GM08714 (cell line): Measurements from ENCODE around the gene C1RL.

ENCODE experiments used
- H3K4me3 ChIP-seq: fragments of 200-500 bp; sonication (Bioruptor generic); 2 replicates; pipeline ENCODE4 v1.5.1; 2014; ENCODE audit warnings: mild to moderate bottlenecking, low read length, inconsistent platforms
- ZNF274 ChIP-seq: IDR thresholded peaks from 2 replicates; pipeline ENCODE4 v1.6.1; 2012; ENCODE audit warnings: mild to moderate bottlenecking, low read depth, low read length

Gene C1RL

DNA sequence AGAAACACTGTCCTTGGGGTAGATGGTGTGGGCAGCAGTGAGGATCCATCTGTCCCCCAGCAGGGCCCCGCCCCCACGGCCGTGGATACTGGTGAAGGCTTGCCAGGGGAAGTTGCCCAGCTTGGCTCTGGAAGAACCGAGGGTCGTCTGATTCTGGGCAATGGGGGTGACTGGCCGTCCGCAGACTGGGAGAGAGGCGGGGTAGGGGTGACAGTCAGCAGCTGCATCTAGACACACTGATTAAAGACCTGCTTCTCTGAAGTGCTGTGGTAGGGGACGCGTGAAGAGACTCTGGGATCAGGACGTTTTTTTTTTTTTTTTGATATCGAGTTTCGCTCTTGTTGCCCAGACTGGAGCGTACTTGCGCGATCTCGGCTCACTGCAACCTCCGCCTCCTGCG is 12.0 kb downstream of the C1RL start:
- no peak for TF ChIP-seq ZNF274
- H3K4me3 ChIP-seq, result no peak overlapping the region

DNA sequence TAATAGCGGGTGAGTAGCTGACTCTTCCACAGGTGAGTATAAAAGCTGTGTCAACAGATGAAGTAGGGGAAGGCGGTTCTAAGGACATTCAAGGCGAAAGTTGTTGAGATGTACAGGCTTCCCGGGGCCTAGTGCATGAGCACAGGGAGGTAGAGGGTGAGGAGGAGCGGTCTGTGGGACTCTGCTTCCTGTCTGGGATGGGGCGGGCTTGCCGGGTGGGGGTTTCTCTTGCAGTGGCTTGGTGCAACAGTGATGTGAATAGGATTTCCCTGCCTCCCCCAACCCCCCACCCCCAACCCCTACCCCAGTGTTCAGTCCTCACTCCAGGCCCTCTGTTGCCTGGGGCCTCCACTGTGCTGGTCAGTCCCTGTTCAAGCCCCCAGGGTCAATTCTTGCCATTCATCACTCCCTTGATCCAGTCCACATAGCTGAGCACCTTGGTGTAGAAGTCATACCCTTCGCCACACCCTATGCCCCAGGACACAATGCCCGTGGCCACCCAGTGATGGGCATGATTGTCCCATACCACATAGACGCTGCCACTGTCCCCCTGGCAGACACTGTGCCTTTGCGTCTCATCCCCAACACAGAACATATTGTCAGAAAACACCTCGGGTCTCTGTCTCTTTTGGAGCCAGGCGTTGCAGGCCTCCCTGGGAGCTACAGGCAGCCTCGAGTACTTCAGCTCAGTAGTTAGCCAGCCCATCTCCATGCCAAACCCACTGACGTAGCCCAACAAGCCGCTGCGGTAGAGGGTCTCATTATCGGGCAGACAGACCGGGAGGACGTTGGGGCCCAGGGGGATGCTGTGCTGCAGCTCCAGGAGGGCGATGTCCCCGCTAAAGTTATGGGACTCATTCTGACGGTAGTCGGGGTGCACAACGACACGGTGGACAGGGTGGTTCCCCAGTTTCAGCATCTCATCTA is 12.7 kb downstream of the C1RL start:
- H3K4me3 ChIP-seq, result no peak overlapping the region
- no peak for TF ChIP-seq ZNF274

DNA sequence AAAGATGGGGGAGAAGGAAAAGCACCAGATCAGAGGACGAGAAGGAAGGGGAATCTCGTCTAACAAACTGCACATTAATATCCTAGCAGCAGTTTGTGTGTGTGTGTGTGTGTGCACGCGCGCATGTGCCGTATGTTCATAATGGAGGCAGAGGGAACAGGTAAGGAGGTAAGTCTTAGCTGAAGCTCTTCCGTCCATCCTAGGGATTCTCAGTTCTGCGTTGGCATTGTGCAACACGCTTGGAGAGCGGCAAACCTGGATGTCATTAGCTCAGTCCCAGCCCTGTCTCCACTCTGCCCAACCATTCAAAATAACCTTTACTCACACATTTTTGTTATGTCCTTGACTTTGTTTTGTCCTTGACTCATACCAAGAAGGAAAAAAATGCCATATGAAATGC is 15.1 kb downstream of the C1RL start:
- H3K4me3 ChIP-seq, result no peak overlapping the region
- no peak for TF ChIP-seq ZNF274

DNA sequence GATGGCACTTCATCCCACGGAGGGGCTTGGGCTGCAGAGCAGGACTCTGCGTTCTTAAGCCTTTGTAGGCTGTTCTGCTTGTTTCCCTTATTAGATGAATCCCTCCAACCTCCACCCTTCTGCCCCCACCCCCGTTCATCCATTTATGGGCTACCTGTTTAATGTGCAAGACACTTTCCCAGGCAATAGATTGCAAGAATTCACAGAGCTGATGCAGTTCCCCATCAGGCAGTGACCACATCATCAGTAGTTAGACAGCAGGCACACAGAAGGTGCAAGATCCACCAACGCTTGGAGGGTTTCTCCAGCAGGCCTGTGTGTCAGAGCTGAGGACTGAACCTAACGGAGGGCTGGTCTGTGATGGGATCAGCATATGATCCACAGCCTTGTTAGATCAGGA is 15.5 kb downstream of the C1RL start:
- H3K4me3 ChIP-seq, result no peak overlapping the region
- TF ChIP-seq ZNF274, result no peak

DNA sequence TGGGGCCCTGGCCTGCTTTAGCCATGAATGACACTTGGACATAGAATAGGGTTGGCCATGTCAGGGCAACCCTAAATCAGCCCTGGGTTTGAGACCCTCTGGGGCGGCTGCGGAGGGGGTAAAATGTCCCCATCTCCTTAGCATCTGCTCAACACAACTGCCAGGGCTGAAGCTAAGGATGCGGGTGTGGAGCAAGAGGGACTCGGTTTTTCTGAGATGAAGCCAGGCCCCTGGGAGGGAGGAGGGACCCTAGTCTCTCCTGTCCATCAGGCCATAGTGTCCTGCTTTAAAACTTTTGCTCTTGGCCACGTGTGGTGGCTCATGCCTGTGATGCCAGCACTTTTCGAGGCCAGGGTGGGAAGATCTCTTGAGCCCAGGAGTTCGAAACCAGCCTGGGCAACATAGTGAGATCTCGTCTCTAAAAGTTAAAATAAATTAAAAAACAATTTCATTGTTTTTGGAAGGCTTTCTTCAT is 16.0 kb downstream of the C1RL start:
- no peak for TF ChIP-seq ZNF274
- no peak overlapping the region for H3K4me3 ChIP-seq

DNA sequence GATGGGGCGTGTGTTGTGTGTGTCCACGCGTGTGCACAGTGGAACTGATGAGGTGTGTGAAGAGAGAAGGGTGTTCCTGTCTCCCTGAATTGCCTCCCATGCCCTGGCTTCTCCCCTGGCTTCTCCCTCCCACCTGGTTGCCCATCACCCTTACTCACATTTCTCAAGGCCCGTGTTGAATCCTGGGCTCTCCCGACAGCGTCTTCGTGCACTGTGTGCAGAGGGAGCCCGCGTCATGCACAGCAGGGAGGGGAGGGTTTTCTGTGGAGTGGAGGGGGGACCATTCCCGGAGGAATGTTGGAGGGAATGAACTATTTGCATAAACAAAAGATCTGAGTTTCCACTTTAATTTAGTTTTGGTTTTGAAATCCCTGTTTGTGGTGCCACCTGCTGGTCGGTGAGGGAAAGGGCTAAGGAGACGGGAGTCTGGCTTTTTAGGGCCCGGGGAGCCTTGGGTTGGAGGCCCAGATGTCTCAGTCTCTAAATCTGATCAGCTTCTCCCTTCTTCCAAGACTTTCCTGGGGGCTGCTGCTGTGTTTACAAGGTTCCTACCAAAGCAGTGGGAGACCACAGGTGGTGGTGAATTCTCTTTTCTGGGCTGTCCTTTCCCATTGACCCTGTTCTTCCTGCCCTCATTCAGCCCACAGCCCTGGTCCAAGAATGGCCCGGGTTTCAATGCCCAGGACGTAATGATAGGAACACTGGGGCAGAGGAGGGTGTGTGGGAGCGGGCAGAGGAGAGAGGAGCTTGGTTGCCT is 16.6 kb downstream of the C1RL start, which contains the start of gene C1R:
Gene C1R (minus strand): TSS at position 217 of the 757 bp plus-strand sequence. CDS start 57 bp downstream, at position 160.
- H3K4me3 ChIP-seq, result peak within 1 kb of the TSS; percentile 61; the same call in 1 of the 2 replicates
- TF ChIP-seq ZNF274, result no peak

DNA sequence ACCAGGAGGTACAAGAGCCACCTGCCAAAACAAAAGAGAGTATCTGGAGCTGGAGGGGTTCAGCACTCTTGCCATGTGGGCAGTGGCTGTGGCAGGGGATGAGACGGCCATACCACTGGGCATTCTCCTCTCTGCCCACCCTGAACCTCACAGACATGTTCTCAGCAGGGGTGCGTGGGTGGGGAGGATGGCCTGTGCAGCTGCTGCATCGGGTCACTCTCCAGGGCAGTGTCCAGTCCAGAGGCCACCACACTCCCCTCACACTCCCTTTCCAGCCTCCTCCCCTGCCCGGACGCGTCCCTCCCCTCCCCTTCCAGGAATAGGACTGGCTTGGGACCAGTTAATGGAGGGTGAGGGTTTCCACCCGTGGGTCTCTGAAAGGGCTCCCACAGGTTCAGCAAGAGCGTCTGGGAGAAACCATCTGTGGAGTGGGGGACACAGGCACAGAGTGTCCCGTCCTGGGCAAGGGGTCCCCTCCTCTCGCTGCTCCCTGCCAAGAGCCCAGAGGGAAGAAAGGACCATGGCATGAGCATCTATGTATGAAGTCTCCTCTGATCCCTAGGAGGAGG is 17.3 kb downstream of the C1RL start:
- H3K4me3 ChIP-seq, result peak overlapping the region; percentile 61; the same call in 1 of the 2 replicates
- no peak for TF ChIP-seq ZNF274

DNA sequence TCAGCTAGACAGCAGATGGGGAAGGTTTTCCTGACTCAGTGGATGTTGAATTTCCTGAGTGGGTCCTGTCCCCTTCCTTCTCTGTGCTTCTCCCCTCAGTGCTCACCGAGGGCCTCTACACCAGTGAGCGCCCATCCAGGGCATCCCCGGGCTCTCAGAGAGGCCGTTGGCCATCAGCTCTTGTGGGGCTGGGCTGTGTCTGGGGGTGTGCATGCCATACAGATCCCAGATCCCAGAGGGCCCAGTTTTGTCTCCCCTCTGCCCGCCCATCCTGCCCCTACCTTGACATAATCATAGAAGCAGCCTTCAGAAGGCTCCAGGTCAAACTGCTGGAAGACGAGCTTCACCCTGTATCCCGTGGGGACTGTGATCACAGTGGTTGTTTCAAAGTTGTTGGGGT is 17.8 kb downstream of the C1RL start:
- no peak for TF ChIP-seq ZNF274
- H3K4me3 ChIP-seq, result no peak overlapping the region

DNA sequence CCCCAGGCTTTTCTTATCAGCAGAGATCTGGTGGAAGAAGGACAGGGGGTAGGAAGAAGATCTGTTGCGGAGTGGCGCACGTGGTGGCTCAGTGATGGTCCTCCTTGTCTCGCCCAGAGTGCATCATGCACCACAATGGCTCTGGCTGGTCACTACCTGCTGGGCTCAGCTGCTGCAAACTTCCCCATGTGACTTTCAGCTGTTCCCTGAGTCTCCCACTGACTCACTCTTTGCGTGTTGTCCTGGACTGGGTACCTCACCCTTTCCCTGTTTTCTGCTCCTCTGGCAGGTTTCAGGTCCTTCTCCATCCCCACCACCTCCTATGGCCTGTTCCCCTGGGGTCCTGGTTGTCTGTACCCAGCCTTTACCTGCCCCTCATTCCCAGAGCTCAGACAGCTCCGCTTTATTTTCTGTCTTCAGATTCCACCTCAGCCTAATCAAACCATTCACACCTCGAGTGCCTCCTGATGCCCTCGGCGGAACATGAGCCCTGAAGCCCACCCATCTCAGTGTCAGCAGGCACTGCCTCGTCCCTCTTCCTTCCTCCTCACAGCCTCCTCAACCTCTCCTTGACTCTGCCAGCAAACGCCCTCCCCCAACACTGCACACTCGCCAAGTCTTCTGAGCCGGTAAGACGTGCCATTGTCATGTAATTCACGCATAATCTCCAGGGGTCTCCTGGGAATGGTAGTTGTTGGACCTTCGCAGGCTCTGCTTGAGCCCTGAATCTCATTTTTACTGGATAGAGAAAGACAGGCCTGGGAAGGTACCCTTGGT is 18.6 kb downstream of the C1RL start:
- H3K4me3 ChIP-seq, result no peak overlapping the region
- TF ChIP-seq ZNF274, result no peak

DNA sequence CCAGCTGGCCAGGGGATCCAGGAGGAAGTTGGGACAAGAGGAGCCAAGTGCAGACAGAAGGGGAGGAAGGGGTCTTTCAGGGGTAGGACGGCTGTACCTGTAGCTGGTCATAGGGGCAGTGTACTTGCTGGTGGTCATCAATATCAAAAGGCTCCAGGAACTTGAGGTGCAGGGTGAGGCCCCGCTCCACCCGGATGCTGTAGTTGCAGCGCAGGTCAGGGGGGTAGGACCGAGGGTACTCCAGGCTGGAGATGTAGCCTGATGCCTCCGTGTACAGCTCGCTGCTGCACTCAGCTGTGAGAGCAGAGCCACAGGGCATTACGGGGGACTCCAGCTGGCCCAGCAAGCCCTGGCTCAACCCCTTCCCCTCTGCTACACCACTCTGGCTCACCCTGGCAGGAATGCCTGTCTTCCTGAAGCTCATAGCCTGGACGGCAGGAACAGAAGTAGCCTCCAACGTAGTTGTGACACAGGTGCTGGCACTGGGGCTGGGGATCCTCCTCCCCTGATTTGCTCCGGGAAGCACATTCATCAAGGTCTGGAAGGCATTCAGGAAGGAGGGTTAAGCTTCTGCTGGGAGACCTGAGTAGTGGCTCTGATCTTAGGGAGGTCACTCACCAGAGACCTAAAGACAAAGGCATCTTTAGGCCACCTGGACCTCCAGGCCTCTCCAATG is 19.7 kb downstream of the C1RL start:
- no peak for TF ChIP-seq ZNF274
- H3K4me3 ChIP-seq, result no peak overlapping the region

DNA sequence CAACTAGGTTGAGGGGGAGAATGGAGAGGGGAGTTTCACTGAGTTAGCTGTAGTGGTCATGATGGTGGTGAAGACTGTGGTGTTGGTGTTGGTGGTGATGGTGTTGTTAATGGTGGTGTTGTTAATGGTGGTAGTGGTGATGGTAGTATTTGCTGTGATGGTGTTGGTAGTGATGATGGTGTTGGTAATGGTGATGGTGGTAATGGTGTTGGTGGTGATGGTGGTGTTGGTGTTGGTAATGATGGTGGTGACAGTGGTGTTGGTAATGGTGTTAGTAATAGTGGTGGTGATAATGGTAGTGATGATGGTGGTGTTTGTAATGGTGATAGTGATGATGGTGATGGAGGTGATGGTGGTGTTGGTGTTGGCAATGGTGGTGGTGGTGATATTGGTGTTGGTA is 25.9 kb downstream of the C1RL start:
- TF ChIP-seq ZNF274, result no peak
- H3K4me3 ChIP-seq, result no peak overlapping the region

DNA sequence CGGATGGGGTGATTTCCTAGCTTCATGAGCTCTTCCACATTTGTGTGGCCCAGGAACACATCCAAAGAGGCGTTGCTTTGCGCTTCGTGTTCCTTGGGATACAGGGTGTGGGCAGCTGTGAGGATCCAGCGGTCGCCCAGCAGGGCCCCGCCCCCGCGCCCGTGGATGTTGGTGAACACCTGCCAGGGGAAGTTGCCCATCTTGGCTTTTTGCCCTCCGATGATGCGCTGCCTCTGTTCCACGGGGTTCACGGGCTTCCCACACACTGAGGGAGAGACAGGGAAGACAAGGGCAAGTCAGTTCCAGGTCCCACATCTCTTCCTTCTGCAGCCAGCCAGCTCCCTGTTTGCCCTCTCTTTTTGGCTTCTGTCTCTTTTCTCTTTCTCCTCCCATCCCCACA is 28.0 kb downstream of the C1RL start:
- H3K4me3 ChIP-seq, result no peak overlapping the region
- TF ChIP-seq ZNF274, result no peak

DNA sequence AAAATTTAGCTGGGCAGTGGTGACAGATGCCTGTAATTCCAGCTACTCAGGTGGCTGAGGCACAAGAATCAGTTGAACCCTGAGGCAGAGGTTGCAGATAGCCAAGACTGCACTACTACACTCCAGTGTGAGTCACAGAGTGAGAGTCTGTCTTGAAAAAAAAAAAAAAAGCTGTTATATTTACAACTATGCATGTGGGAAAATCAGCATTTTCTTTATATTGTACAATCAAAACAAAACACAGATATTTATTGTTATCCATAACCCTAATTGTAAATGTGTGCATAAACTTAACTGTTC is 29.2 kb downstream of the C1RL start:
- TF ChIP-seq ZNF274, result no peak
- H3K4me3 ChIP-seq, result no peak overlapping the region

DNA sequence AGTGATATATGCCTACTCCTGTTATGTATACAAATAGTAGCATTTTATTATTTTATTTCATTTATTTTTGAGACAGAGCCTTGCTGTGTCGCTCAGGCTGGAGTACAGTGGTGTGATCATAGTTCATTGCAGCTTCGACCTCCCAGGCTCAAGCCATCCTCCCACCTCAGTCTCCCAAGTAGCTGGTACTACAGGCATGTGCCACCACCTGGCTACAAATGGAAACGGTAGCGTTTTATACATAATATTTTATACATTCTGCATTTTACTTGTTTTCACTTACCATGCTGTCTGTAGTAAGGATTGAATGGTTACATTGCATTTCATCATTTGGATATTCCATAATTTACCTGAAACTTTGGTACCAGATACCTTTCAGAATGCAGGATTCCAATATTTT is 30.9 kb downstream of the C1RL start:
- TF ChIP-seq ZNF274, result no peak
- H3K4me3 ChIP-seq, result no peak overlapping the region
